ENCODE measurements around the gene CYB5D1.

DNA sequence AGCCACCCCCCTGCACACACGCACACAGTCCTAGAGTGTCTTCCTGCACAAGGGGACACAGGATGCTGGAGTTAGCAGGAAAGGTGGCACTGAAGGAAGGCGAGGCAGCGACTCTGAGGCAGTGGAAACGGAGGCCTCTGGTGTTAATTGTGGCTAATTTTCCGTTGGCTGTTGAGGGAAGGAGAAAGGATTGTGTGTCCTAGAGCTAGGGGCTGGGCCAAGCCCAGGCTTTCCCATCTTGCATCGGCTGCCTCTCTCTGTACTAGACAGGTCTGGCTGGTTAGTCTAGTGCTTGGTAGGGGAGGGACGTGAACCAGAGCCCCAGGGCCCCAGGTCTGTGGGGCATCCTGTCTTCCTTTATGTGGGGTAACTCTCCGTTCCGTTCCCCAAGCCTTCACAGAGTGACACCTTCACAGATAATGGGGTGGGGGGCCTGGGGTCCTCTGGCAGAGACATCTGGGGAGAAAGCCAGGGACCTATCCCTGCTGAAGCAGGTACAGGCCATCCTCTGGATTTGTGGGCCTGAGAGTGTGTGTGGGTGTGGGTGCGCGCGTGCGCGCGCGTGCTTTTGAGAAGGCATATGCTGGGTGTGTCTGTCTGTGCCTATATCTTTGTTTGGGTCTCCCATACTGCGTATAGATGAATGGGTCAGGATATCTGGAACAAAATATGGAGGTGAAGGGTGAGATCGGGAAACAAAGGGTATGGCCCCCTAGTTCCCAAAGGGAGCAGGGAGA, 30.5 kb downstream of the CYB5D1 start, which contains the start of gene CHD3:
- TF ChIP-seq, protein P1, sequence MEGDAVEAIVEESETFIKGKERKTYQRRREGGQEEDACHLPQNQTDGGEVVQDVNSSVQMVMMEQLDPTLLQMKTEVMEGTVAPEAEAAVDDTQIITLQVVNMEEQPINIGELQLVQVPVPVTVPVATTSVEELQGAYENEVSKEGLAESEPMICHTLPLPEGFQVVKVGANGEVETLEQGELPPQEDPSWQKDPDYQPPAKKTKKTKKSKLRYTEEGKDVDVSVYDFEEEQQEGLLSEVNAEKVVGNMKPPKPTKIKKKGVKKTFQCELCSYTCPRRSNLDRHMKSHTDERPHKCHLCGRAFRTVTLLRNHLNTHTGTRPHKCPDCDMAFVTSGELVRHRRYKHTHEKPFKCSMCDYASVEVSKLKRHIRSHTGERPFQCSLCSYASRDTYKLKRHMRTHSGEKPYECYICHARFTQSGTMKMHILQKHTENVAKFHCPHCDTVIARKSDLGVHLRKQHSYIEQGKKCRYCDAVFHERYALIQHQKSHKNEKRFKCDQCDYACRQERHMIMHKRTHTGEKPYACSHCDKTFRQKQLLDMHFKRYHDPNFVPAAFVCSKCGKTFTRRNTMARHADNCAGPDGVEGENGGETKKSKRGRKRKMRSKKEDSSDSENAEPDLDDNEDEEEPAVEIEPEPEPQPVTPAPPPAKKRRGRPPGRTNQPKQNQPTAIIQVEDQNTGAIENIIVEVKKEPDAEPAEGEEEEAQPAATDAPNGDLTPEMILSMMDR (IDR thresholded peaks at IDR 0.05; ENCODE audit: poor library complexity), result no peak
- no peak for TF ChIP-seq EZH2 (IDR thresholded peaks at IDR 0.05; ENCODE audit: borderline replicate concordance)
- no peak for TF ChIP-seq EZH2phosphoT487 (IDR thresholded peaks at IDR 0.05; ENCODE audit: low read depth, severe bottlenecking, unreplicated experiment)
